HG03469 (cell line): ENCODE data around the gene NDST3.

Experiments used
- ATAC-seq: cut with Tn5 transposase; IDR thresholded peaks from one replicate; pipeline ENCODE4 v1.9.1; 2021; ENCODE audit warnings: mild to moderate bottlenecking, moderate library complexity, moderate number of reproducible peaks; ENCODE audit not compliant: unreplicated experiment

NDST3 gene

GRCh38 chr4:118034053-118034785, at the start of gene NDST3:
NDST3 (plus strand) TSS chr4:118034486; CDS start chr4:118053911, 19,425 bp downstream.
- peak; percentile 71 for ATAC-seq

DNA sequence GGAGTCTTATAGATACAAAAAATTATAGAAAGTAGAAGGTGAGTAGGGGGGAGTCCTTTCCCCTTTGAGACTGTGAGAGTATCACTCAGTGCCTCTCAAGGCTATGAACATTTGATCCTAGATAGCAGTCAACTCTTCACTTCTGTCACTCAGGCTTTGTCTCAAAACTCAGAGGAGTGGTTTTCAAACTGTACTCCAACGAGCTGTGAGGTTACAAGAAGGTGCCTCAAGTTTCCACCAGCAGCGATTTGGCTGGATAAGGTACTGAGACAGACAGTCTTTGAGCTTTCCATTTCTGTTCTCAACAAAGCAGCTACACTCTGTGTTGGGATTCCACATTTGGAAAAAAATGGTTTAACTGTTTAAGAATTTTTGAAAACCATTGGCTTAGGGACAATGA, 48.0 kb upstream of the NDST3 start:
- ATAC-seq: no peak

- no peak for ATAC-seq
These were observed 46.8 kb upstream of the NDST3 start for GRCh38 chr4:117987464-117987863.

DNA sequence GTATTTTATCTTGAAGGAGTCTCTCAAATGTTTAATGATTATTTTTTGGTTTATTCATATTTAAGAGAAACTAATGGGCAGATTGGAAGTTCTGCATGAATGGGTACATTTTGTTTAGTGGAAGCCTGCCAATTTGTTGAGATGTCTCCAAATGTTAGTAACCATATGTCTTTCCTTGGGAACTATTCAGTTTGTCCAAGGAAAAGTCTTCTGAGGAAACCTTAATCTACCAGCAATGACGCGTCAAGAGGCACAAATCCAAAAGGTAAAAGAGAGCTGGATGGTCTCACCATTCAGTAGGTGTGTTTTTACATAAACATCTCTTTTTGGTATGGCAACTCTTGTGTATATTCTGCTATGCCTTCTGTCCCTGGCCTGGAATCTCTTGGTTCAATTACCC, 37.4 kb upstream of the NDST3 start:
- ATAC-seq: no peak

DNA sequence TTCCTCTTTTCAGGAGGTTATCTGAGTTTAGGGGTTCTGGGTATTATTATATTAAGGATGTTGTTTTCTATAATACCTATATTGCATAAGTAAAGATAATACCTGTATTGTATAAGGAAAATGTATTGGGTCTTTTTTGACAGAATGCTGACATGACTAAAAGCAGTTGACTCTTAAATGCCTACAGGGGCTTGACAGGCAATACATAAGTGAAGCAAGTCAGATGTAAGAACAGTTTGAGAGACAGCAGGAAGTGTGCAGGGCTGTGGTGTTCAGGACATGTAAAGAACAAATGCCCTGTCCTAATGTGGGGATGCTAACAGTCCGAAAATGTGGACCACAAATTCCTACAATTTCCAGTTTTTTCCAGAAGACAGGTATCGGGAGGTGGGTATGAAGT, 30.2 kb upstream of the NDST3 start:
- no peak for ATAC-seq

DNA sequence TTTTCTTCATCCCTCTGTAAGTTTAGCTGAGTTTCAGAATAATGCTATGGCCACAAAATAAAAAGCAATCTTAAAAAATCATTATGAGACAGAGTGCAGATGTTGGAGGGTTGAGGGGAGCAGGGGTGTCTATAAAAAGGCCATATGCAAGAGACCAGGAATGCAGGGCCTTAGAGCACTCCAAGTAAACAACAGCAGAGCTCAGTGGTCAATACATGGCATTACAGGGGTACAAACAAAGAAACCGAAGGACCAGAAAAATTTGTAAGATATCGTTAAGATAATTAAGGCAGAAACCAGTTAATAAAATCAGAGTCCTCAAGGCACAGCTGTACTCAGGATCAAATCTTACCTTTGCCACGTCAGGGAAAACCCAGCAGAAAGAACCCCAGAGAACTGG, 28.4 kb upstream of the NDST3 start:
- no peak for ATAC-seq

DNA sequence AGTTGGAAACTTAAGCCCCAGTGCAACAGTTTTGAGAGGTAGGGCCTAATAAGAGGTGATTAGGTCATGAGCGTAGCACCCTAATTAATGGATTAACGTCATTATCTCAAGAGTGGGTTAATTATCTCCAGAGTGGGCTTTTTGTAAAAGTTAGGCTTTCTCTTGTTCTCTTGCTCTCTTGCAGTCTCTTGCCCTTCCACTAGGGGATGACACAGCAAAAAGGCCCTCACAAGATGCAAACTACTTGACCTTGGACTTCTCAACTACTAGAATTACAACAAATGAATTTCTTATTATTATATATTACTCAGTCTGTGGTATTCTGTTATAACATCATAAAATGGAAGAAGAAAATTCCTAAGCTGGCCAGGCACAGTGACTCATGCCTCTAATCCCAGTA, 22.1 kb upstream of the NDST3 start:
- no peak for ATAC-seq

DNA sequence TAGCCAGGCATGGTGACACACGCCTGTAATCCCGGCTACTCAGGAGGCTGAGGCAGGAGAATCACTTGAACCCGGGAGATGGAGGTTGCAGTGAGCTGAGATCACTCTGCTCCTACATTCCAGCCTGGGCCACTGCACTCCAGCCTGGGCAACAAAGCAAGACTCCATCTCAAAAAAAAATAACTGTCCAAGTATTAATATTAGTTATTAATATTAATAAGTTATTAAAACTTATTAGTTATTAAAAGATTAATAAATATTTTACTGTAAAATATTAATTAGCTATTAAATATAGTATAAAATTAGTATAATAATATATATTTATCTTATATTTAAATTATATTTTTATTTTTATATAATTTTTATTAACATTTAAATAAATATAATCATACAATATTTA, 19.5 kb upstream of the NDST3 start:
- no peak for ATAC-seq

DNA sequence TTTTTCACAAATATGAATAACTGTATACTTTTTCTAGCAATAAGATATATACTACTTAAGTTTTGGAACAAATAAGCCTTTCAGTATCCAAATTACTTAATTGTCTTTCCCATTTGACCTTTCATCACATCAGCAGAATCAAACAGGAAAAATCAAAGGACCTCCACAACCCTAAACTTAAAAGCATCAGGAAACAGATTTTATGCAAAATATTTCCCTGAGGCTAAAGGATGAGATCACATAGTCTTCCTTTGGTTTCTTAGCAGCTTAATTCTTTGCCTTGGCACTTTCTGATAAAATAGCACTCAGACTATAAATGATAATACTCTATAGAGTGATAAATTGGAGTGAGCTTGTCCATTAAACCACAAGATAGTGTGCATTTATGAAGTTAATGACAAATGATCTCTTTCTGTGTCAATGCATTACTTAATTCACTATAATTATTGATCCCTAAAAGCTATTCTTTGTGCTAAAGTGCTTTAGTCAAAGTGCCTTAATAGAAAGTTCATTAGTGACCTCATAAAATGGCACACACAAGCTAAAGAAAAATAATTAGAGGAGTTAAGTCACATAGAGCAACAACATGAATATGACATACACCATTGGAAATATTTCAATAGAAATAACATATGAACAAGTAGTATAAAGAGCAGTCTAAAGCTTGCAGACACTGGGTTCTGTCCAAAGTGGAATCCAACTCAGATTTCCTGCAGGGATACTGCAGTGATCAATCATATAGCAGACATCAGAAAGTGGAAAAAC, 15.7 kb upstream of the NDST3 start:
- ATAC-seq: no peak

DNA sequence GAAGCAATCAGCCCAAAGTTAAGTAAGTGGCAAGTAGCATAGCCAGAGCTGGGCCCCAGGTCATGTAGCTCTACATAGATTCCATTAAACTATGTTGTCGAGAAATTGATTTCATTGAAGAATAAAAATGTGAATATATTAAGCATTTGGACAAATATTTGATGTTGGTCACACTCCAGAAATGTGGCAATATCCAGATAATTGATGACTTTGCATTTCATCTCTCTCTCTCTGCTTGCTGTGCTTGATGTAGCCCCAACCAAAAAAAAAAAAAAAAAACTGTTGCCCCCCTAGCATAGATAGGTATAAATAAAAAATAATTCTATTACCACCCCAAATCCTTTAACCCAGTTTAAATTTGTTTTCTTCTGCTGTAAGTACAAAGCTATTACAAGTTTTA, 7.5 kb upstream of the NDST3 start:
- no peak for ATAC-seq

- no peak for ATAC-seq
These were observed 5.1 kb upstream of the NDST3 start for GRCh38 chr4:118029224-118029623.

- ATAC-seq: no peak
These were observed 1.6 kb upstream of the NDST3 start for GRCh38 chr4:118032691-118033090.

DNA sequence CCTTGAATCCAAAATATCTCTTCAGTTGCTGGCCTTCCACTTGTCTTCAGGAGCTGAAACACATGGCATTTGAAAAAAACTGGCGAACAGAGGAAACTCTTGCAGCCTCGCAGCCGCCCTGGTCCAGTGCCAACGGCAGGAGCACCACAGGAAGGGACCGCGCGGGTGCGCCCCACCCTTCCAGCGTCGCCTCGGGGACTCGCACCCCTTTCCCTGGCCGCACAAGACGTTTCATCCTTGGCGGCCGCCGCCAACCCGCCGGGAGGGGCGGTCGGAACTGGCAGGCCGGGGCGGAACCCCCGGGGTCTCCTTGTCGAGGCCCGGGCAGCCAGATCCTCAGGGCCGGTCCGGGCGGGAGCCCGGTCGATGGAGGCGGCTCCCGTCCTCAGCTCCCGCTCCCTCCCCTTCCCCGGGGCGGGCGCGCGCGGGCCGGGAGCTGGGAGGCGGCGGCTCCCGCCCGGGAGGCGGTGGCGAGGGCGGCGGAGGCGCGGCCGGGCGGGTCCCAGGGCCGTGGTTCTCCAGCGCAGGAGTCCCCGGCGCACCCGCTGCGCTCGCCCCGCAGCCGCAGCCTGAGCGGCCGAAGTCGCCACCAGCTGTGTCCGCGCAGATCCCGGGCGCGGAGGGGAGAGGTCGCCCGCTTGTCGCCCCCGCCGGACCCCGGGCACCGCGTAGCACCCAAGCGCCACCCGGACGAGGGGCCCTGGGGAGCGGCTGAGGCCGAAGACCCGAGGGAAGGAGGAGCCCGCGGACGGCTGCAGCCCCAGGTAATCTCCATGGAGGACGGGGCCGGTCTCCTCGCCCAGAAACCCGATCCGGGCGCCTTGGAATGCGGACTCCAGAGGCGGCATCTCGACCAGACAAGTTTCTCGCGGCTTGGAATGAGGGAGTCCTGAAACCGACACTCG, 886 bp upstream of the NDST3 start:
- ATAC-seq: no peak

DNA sequence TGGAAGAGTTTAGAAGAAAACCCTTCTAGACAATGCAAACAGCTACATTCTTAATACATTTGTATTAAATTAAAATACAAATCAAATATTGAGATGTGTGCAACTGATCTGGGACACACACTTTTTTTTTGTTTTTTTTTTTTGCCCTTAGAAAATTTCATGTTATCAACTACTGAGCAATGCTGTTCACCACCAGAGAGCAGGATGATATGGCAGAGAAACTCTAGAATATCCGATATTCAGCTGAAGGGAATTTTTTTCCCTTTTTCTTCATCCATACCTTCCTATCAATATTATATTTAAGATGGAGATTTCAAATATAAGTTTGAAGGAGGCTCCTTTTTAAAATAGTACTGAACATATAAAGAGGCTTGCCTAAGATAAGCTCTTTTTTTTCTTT, 1.0 kb downstream of the NDST3 start:
- no peak for ATAC-seq

- no peak for ATAC-seq
These were observed 2.0 kb downstream of the NDST3 start for GRCh38 chr4:118036336-118036735.

DNA sequence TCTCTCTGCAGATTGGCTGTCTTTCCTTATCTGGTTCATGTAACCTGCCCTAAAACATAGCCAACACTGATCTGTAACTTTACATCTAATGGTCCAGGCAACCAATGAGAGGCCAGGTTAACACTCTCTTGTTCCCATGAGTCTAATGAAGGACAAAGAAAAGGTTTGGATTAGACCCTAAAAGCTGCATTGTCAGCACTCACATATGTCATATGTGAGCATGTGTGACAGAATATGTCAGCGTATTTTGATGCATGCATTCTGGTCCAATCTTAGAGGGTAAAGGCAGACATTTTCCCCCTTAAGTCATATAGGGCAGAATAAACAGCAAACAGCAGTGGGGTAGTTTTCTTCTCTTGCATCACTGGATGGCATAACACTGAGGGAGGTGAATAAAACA, 3.7 kb downstream of the NDST3 start:
- ATAC-seq: no peak

- no peak for ATAC-seq
These were observed 12.0 kb downstream of the NDST3 start for GRCh38 chr4:118046323-118046722.

- ATAC-seq: no peak
These were observed 12.8 kb downstream of the NDST3 start for GRCh38 chr4:118047043-118047442.

DNA sequence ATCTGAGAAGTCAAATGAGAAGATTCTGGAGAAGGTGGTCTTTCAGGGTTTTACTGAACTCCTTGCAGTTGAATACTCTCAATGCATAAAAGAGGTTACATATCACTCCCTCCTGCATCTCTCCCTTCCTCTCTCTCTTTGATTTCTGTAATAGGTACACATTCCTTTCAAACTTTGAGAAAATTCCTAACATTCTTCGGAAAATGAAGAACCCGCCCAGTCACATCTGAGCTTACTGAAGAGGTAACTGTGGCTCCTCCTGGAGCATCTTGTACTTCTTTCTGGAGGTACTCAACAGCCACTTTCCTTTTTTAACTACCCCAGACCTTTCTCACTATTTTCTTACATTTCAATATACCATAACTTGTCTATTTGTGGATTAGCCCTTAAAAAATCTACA, 24.7 kb downstream of the NDST3 start:
- no peak for ATAC-seq

DNA sequence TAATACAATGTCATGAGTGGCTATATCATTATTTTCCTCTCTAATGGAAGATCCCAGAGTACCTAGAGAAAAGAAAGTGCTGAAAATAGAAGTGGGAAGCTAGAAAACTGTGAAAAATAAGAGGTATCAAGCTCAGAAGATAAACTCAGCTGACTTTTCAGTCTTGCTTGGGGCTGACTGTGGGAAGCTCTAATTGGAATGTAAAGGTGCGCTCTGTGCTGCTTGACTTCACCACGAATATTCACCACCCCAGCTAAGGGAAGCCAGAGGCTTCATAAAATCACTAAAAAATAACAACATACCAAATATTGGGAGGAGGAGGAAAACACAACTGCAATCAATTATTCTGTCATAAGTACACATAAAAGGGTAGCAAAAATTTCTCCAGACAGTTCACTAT, 25.1 kb downstream of the NDST3 start:
- ATAC-seq: no peak

GRCh38 chr4:118076958-118077766, 42.9 kb downstream of the NDST3 start:
- ATAC-seq: peak; percentile 85
